Ishikawa (cell line): Measurements from ENCODE around the gene KCNG1.

Experiments used
- CEBPB ChIP-seq: IDR thresholded peaks from 2 replicates; pipeline ENCODE4 v1.6.1; 2012
- CREB1 ChIP-seq: IDR thresholded peaks from 2 replicates; pipeline ENCODE4 v1.6.1; 2012; ENCODE audit warnings: low read depth
- EGR1 ChIP-seq: IDR thresholded peaks from 2 replicates; pipeline ENCODE4 v1.6.1; 2012
- EP300 ChIP-seq: IDR thresholded peaks from 2 replicates; pipeline ENCODE4 v1.6.1; 2012; ENCODE audit warnings: borderline replicate concordance
- FOXM1 ChIP-seq: IDR thresholded peaks from 2 replicates; pipeline ENCODE4 v1.6.1; 2012; ENCODE audit warnings: low read depth, borderline replicate concordance
- MAX ChIP-seq: IDR thresholded peaks from 2 replicates; pipeline ENCODE4 v1.6.1; 2012
- NFIC ChIP-seq: IDR thresholded peaks from 2 replicates; pipeline ENCODE4 v1.6.1; 2012
- RAD21 ChIP-seq: IDR thresholded peaks from 2 replicates; pipeline ENCODE4 v1.6.1; 2012; ENCODE audit warnings: low read depth
- REST ChIP-seq: IDR thresholded peaks from 2 replicates; pipeline ENCODE4 v1.6.1; 2012; ENCODE audit warnings: low read depth, mild to moderate bottlenecking
- TAF1 ChIP-seq: IDR thresholded peaks from 2 replicates; pipeline ENCODE4 v1.6.1; 2012; ENCODE audit warnings: low read depth, mild to moderate bottlenecking
- TCF12 ChIP-seq: IDR thresholded peaks from 2 replicates; pipeline ENCODE4 v1.6.1; 2012; ENCODE audit warnings: low read depth
- TEAD4 ChIP-seq: IDR thresholded peaks from 2 replicates; pipeline ENCODE4 v1.6.1; 2012
- USF1 ChIP-seq: IDR thresholded peaks from 2 replicates; pipeline ENCODE4 v1.6.1; 2012
- YY1 ChIP-seq: IDR thresholded peaks from 2 replicates; pipeline ENCODE4 v1.6.1; 2012; ENCODE audit warnings: low read depth
- ZBTB7A ChIP-seq: IDR thresholded peaks from 2 replicates; pipeline ENCODE4 v1.6.1; 2012; ENCODE audit warnings: low read depth

KCNG1 gene

GRCh38 chr20:51016521-51016920, 6.4 kb downstream of the KCNG1 start:
- TF ChIP-seq YY1: no peak
- TF ChIP-seq NFIC: no peak
- no peak for TF ChIP-seq TAF1
- TF ChIP-seq TCF12: no peak
- TF ChIP-seq CEBPB: no peak
- no peak for TF ChIP-seq MAX
- no peak for TF ChIP-seq ZBTB7A
- no peak for TF ChIP-seq RAD21
- TF ChIP-seq USF1: no peak
- no peak for TF ChIP-seq TEAD4
- TF ChIP-seq CREB1: no peak
- TF ChIP-seq FOXM1: no peak
- TF ChIP-seq REST: no peak
- no peak for TF ChIP-seq EGR1
- no peak for TF ChIP-seq EP300

- TF ChIP-seq NFIC (no peak), TCF12 (no peak), RAD21 (peak; percentile 58), TEAD4 (peak; percentile 25; the same call in 1 of the 2 replicates), EP300 (no peak), ZBTB7A (no peak), MAX (no peak), YY1 (no peak)
Observed at GRCh38 chr20:51014797-51015722, 7.8 kb downstream of the KCNG1 start.

- no peak for TF ChIP-seq EGR1
- no peak for TF ChIP-seq USF1
- no peak for TF ChIP-seq TAF1
- no peak for TF ChIP-seq NFIC
- TF ChIP-seq YY1: no peak
- TF ChIP-seq CEBPB: no peak
- TF ChIP-seq TCF12: no peak
- TF ChIP-seq CREB1: no peak
- no peak for TF ChIP-seq REST
- no peak for TF ChIP-seq TEAD4
- TF ChIP-seq EP300: no peak
- no peak for TF ChIP-seq RAD21
Observed at GRCh38 chr20:51013577-51014330, 9.2 kb downstream of the KCNG1 start.

GRCh38 chr20:51012357-51012756, 10.6 kb downstream of the KCNG1 start:
- TF ChIP-seq TAF1: no peak
- no peak for TF ChIP-seq CEBPB
- no peak for TF ChIP-seq EGR1
- TF ChIP-seq NFIC: no peak
- TF ChIP-seq RAD21: no peak
- TF ChIP-seq ZBTB7A: no peak
- no peak for TF ChIP-seq USF1
- TF ChIP-seq FOXM1: no peak

GRCh38 chr20:51011479-51011878, 11.4 kb downstream of the KCNG1 start:
- TF ChIP-seq REST (no peak), TCF12 (no peak), USF1 (no peak), MAX (no peak), YY1 (no peak), RAD21 (no peak), CEBPB (no peak), EGR1 (no peak), NFIC (no peak), CREB1 (no peak), TEAD4 (no peak)
